Hematopoietic multipotent progenitor cell treated with erythropoietin and hydrocortisone succinate and interleukin-3 and kit ligand, for 4 days (in vitro differentiated cells): ENCODE results near the gene CD93.

Experiments
- DNase-seq: peaks from one replicate; pipeline ENCODE4 v3.0.0-alpha.2; 2015

Gene CD93

DNA sequence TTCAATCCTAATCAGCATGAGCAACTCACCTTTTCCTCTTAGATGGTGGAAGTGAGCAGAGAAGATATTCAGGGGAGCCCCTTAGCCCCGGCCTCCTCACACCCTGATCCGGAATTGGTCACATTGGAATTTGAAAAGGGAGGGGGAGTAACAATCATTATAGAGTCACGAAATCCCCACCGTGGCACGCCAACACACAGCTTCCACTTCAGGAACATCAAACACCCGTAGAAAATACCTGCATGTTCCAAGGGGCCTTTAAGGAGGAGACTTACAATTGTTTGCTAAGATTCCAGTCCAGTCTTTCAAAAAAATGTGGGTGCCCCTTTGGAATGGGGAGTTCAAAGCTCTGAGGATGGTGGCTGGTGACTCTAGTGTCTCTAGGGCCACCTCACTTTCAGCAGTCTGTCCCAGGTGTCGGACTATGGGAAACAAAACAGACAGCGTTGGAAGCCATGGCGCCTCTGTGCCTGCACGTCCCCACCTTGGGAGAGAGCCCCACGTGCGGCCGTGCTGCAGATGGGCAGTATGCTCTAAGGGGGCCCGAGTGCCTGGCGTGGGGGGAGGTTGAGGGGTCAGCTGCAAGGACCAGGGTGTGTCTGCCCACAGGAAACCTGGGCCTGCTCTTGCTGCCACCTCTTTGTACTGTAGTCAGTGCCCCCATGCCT, 2.4 kb downstream of the CD93 start:
- DNase-seq, result no peak

GRCh38 chr20:23082846-23083552, 3.1 kb downstream of the CD93 start:
- DNase-seq, result no peak

DNA sequence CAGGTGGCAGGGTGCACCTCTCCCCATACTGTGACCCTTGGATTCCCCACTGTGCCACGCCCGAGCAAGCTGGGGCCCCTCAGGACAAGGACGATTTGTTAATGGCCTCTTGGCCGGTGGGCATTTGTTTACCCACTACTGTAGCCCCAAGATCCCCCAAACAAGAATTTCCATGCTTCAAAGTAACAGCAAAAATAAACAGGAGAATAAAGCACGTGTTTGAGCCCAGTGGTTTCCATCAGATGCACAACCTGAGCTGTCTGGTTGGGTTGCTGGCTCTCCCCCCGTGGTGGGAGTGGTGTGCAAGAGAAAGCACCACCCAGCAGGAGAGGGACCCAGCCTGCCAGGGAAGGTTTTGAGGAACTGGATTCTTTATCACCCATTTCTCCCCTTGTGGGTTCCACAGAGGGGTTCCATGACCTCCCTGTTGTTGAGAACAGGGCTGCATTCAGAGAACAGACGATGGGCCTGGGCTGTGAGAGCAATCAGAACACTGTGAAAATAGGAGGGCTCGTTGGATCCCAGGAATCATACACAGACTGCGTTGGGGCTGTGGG, 4.8 kb downstream of the CD93 start:
- no peak for DNase-seq

DNA sequence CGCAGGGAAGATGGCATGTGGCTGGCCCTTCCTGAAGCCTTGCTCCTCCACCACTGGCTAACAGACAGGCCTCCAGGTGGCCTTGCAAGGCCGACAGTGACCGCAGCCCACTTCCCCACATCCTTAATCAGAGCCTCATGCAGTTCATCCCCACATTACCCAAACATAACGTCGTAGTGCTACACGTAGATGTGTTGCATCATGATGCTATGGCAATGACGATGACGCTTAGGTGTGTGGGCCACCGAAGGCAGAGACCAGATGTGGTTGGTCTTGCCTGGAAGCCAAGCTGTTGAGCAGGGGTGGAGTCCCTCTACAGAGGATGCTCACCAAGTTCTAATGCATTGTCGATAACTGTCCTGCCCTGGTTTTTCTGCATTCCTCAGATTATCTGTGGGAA, 5.6 kb downstream of the CD93 start:
- DNase-seq, result no peak

- no peak for DNase-seq
These were observed 6.2 kb downstream of the CD93 start for GRCh38 chr20:23079926-23080325.

GRCh38 chr20:23079016-23079351, 7.1 kb downstream of the CD93 start:
- no peak for DNase-seq

- no peak for DNase-seq
These were observed 7.6 kb downstream of the CD93 start for GRCh38 chr20:23078351-23079015.

DNA sequence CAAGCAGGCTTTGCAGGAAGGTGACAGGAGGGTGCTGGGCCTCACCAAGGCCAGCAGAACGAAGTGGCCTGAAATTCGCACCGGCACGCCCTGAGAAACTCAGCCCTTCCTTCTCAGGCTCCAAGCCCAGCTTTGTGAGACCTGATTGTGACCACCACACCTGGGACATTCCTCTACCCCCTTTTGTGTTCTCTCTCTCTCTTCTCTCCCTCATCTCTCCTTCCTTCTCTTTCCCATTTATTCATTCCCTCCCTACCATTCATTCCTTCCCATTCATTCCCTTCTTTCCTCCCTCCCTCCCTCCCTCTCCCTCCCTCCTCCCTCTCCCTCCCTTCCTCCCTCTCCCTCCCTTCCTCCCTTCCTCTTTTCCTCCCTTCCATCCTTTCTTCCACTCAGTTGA, 8.8 kb downstream of the CD93 start:
- DNase-seq, result no peak

DNA sequence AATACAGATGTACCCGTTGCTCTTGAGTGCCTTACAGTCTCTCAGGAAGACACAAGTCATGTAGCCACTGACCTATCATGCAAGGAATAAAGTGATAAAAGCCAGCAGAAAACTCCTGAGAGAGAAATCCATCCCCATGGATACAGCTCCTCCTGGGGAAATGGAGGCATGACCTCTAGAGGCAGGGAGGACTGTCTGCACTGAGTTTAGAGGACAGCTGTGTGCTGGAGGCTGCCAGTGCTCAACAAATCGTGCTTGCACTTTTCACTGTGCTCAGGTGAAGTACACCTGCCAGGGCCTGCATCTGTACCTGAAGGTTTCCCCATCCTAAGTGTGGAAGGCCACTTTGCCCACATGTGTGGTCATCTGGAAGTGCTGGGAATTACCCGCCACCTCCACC, 12.1 kb downstream of the CD93 start:
- no peak for DNase-seq

- no peak for DNase-seq
These were observed 13.1 kb downstream of the CD93 start for GRCh38 chr20:23072892-23073586.

DNA sequence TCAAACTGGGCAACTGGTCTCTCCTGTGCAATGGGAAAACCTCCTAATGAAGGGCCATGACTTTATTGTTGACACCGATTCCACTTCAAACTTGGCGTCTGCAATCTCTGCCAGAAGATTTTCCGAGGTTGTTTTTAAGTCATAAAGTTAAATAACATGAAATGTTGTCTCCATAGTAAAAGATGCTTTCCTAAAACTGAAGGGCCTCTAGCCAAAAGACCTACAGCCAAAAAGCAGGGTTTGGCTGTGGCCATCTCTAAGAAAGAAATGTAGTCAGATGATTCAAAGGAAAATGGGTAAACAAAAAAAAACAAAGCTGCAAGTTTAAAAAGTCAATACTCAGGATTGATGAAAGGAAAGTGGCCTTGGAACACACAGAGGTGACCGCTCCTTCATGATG, 14.1 kb downstream of the CD93 start:
- no peak for DNase-seq

- DNase-seq, result no peak
These were observed 14.7 kb downstream of the CD93 start for GRCh38 chr20:23071398-23071797.

- no peak for DNase-seq
These were observed 17.0 kb downstream of the CD93 start for GRCh38 chr20:23069108-23069507.

- no peak for DNase-seq
These were observed 17.8 kb downstream of the CD93 start for GRCh38 chr20:23068283-23068682.

- DNase-seq, result no peak
These were observed 19.4 kb downstream of the CD93 start for GRCh38 chr20:23066772-23067171.

GRCh38 chr20:23065266-23066201, 20.6 kb downstream of the CD93 start:
- no peak for DNase-seq

DNA sequence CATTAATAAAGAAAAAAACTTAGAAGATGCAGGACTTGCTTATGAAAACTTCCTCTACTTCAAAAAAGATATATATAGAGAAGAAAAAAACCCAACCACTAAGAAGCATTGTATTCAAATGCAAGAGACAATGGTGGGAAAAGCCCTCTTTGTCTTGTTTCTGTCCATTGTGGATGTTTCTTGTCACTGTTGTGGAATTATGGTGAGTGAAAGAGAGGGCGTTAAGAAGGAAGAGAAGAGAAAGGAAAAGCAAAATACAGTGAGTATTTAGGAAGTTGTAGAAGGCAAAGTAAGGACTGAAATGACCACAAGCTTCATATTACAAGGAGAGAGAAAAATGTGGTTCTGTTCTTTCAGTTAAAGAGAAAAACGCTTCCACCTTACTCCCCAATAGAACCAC, 22.5 kb downstream of the CD93 start:
- no peak for DNase-seq

- no peak for DNase-seq
These were observed 23.0 kb downstream of the CD93 start for GRCh38 chr20:23063168-23063567.

- DNase-seq, result no peak
These were observed 23.5 kb downstream of the CD93 start for GRCh38 chr20:23062632-23063031.

DNA sequence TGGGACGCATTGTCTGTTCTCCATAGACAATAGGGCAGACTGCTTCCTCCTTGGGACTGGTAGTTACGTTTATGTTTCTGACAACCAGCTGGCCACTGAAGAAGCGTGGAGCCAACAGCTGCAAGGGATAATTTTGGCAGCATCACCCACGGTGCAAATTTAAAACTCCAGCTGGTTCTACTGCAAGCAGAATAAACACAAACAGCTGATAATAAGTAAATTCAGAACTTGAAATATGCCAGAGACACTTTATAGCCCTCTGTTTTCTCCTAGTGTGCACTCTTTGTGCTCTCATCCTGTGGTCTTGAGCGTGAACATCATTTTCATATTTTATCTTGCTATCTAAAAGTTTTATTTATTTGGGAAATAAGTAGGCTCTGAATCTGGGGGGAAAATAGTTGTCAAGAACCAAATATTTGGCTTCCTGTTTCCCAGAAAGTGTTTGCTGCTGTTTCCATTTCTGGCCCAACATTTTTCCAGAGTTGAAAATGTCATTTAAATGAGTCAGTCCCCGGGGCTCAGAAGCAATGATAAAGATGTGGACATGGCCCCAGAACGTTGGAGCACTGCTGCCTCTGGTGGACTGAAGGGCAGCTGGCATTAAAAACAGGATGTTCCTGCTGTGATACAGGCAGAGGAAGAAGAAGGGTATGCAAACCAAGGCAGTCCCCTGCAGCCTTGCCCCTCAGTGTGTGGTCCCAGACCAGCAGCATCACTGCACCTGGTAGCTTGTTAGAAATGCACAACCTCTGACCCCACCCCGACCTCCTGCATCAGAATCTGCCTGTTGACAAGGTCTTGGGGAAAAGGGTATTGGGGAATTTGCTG, 24.2 kb downstream of the CD93 start:
- DNase-seq, result peak; percentile 61

- no peak for DNase-seq
These were observed 24.9 kb downstream of the CD93 start for GRCh38 chr20:23061262-23061661.
